Measurements from ENCODE around the gene BTBD3. TPM values are rescaled to one million over a fixed set of nuclear protein-coding genes. Genes with fewer than 3 reads are reported as not detected.

BTBD3 gene
- total RNA-seq (10 to 100 TPM; 24.7 to 26.1 TPM), polyA plus RNA-seq (ENCODE audit: insufficient read length in 6 of 6) (10 to 100 TPM; 56.4 to 76.4 (median 65.3) TPM)
- long read RNA-seq, donor 1, full-length matches to known transcripts: 14 of 19 reads
- long read RNA-seq, donor 1, partial matches to known transcripts: 5 of 19 reads
- long read RNA-seq, donor 1, other reads (novel, unspliced or antisense): 0 of 19 reads
- long read RNA-seq, donor 2, full-length matches to known transcripts: 23 of 23 reads
- long read RNA-seq, donor 2, partial matches to known transcripts: 0 of 23 reads
- long read RNA-seq, donor 2, other reads (novel, unspliced or antisense): 0 of 23 reads
- long read RNA-seq, donor 3, full-length matches to known transcripts: 13 of 13 reads
- long read RNA-seq, donor 3, partial matches to known transcripts: 0 of 13 reads
- long read RNA-seq, donor 3, other reads (novel, unspliced or antisense): 0 of 13 reads
- long read RNA-seq, donor 4, partial matches to known transcripts: 0 of 1 reads
- long read RNA-seq, donor 4, other reads (novel, unspliced or antisense): 1 of 1 reads
- long read RNA-seq, donor 5, full-length matches to known transcripts: 16 of 23 reads
- long read RNA-seq, donor 5, partial matches to known transcripts: 7 of 23 reads
- long read RNA-seq, donor 5, other reads (novel, unspliced or antisense): 0 of 23 reads
- long read RNA-seq, donor 6, full-length matches to known transcripts: 11 of 16 reads
- long read RNA-seq, donor 6, partial matches to known transcripts: 5 of 16 reads
- long read RNA-seq, donor 6, other reads (novel, unspliced or antisense): 0 of 16 reads
- long read RNA-seq, donor 7, full-length matches to known transcripts: 3 of 3 reads
- long read RNA-seq, donor 7, partial matches to known transcripts: 0 of 3 reads
- long read RNA-seq, donor 7, other reads (novel, unspliced or antisense): 0 of 3 reads
- long read RNA-seq, donor 8, full-length matches to known transcripts: 17 of 17 reads
- long read RNA-seq, donor 8, partial matches to known transcripts: 0 of 17 reads
- long read RNA-seq, donor 8, other reads (novel, unspliced or antisense): 0 of 17 reads
- long read RNA-seq, donor 9, partial matches to known transcripts: 0 of 1 reads
- long read RNA-seq, donor 9, other reads (novel, unspliced or antisense): 0 of 1 reads
- long read RNA-seq, donor 10, partial matches to known transcripts: 0 of 1 reads
- long read RNA-seq, donor 10, other reads (novel, unspliced or antisense): 1 of 1 reads
- long read RNA-seq, donor 11: 0 reads
- long read RNA-seq, donor 12, full-length matches to known transcripts: 13 of 13 reads
- long read RNA-seq, donor 12, partial matches to known transcripts: 0 of 13 reads
- long read RNA-seq, donor 12, other reads (novel, unspliced or antisense): 0 of 13 reads

DNA sequence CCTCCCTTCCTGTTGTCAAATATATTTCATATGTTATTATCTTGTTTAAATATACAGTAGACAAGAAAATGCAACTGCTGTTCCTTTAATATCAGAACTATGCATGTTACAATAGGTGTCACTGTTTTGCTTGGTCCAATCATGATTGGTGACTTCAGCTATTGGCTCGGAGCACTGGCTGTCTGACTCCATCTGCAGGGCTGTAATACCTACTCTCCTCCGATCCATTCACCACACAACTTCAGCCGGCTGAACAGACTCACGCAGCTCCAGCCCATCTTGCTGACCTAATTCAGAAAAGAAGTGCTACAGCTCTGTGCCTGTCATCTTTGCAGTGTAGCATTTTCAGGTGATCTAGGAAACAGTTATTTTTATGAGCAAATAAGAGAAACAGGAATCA lies at the start of gene BTBD3:
TSS of gene BTBD3 (plus strand) at position 231 of the 400 bp plus-strand sequence. CDS start 383 bp downstream, outside the sequence.
- H3K4me3 ChIP-seq: peak within 1 kb of the TSS; percentile 13 to 26
- DNase-seq: peak in 2 of 4 donors; percentile 37 to 43
- peaks cover 0 to 24% of the 10 kb centered on the region in 2 donors for H3K4me1 ChIP-seq
- no peak for TF ChIP-seq CTCF (IDR thresholded peaks at IDR 0.05)
- peak within 1 kb of the TSS; percentile 22 to 40 for H3K27ac ChIP-seq
- H3K27me3 ChIP-seq: no peaks in the 10 kb centered on the region
- peaks cover 0 to 2% of the 10 kb centered on the region in 2 donors for H3K36me3 ChIP-seq
- no peaks in the 10 kb centered on the region for H3K9me3 ChIP-seq
- ATAC-seq: peak; percentile 85
- intact Hi-C loops (cut with DNase I): no loop called here

DNA sequence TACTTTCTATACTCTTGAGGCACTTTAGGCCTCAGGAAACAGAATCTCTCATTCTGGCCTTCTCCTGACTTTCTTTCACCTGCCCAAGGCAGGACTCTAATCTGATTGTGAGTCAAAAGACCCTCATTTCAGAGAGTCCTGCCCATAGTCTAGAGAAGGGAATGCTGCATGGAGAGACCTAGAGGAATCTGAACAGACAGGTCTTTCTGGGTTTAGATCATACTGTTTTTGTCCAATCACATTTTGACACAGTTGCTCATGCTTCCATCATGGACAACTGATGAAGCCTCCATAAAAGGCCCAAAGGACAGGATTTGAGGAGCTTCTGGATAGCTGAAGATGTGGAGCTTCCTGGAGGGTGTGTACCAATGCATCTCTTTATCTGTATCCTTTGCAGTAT lies 48.1 kb upstream of the BTBD3 start:
- ATAC-seq (no peak), DNase-seq (no peak)
- intact Hi-C loops (cut with DNase I): no loop called here
- no peaks in the 10 kb centered on the region for H3K9me3 ChIP-seq
- no peaks in the 10 kb centered on the region for H3K4me1 ChIP-seq
- no peak overlapping the region for H3K4me3 ChIP-seq
- TF ChIP-seq CTCF (IDR thresholded peaks at IDR 0.05): no peak
- no peak overlapping the region for H3K27ac ChIP-seq
- no peaks in the 10 kb centered on the region for H3K36me3 ChIP-seq
- no peaks in the 10 kb centered on the region for H3K27me3 ChIP-seq

DNA sequence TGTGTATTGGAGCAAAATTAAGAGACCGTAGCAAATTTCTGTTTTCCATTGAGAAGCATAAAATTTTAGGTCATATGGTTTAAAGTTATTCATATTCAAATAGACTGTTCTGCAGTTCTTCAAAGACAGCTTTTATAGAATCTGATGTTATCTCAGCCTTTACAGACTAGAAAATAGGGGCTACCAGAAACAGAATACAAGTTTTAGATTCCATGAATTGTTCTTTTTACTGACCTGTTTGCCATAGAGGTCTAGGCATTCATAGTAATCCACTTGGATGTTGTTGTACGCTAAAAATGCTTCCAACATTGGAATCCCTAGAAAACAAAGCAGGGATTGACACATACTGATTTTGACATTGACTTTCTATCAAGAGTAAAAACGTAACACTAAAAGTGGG lies 47.3 kb upstream of the BTBD3 start:
- Histone ChIP-seq H3K36me3 (no peaks in the 10 kb centered on the region), H3K9me3 (no peaks in the 10 kb centered on the region), H3K4me3 (no peak overlapping the region), H3K4me1 (no peaks in the 10 kb centered on the region), H3K27me3 (no peaks in the 10 kb centered on the region), H3K27ac (no peak overlapping the region)
- no peak for DNase-seq
- ATAC-seq: no peak
- TF ChIP-seq CTCF (IDR thresholded peaks at IDR 0.05): no peak
- intact Hi-C loops (cut with DNase I): no loop called here

DNA sequence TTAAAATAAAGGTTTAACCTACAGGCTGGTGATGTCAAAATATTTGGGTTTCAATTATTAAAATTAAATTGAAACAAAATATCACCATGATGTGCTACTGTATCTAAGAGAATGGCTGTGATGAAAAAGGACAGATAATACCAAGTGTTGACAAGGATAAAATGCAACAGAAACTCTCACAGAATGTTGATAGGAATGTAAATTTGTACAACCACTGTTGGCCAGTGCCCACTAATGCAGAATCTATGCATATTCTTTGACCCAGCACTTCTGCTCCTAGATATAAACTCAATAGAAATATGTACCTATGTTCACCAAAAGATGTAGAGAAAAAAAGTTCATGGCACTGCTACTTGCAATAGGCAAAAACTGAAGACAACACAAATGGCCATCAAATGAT lies 41.1 kb upstream of the BTBD3 start:
- TF ChIP-seq CTCF (IDR thresholded peaks at IDR 0.05): no peak
- Histone ChIP-seq H3K36me3 (no peaks in the 10 kb centered on the region), H3K27ac (no peak overlapping the region), H3K4me3 (no peak overlapping the region), H3K9me3 (peaks cover 0 to 2% of the 10 kb centered on the region in 2 donors), H3K27me3 (no peaks in the 10 kb centered on the region), H3K4me1 (no peaks in the 10 kb centered on the region)
- no peak for DNase-seq
- intact Hi-C loops (cut with DNase I): no loop called here
- ATAC-seq: no peak

Data from left lung (tissue), 14 donors.